Measurements from ENCODE around the gene ZKSCAN1.

The ZKSCAN1 gene

GRCh38 chr7:100044718-100045117 lies 29.3 kb downstream of the ZKSCAN1 start:
- peak; percentile 9 to 14 for DNase-seq
- TF ChIP-seq POLR2A (IDR thresholded peaks at IDR 0.05; ENCODE audit: low read length), result no peak
- no peak for TF ChIP-seq GATA1 (IDR thresholded peaks at IDR 0.05; ENCODE audit: low read depth, low read length)

DNA sequence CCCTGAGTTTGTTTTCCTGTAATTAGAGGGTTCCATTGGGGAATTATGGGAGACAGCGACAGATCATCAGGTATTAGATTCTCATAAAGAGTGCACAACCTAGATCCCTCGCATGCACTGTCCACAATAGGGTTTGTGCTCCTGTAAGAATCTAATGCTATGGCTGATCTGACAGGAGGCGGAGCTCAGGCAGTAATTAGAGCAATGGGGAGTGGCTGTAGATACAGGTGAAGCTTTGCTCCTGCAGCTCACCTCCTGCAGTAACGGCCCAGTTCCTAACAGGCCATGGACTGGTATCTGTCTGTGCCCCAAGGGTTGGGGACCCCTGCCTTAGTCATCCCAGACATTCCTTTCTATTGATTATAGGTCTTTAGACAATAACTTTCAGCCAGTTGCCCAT lies 33.3 kb downstream of the ZKSCAN1 start:
- TF ChIP-seq GATA1 (IDR thresholded peaks at IDR 0.05; ENCODE audit: low read depth, low read length) (no peak), POLR2A (IDR thresholded peaks at IDR 0.05; ENCODE audit: low read length) (no peak)
- DNase-seq, result no peak

- TF ChIP-seq GATA1 (IDR thresholded peaks at IDR 0.05; ENCODE audit: low read depth, low read length) (no peak), POLR2A (IDR thresholded peaks at IDR 0.05; ENCODE audit: low read length) (peak; percentile 85)
- DNase-seq, result peak; percentile 83 to 89
Measured at GRCh38 chr7:100049441-100050291, 34.3 kb downstream of the ZKSCAN1 start, which contains the start of gene ZSCAN21. Gene ZSCAN21 (plus strand): TSS chr7:100049774. CDS start chr7:100057007, 7,233 bp downstream.

GRCh38 chr7:100051611-100052010 lies 36.2 kb downstream of the ZKSCAN1 start:
- TF ChIP-seq POLR2A (IDR thresholded peaks at IDR 0.05; ENCODE audit: low read length) (no peak), GATA1 (IDR thresholded peaks at IDR 0.05; ENCODE audit: low read depth, low read length) (no peak)
- DNase-seq, result no peak

DNA sequence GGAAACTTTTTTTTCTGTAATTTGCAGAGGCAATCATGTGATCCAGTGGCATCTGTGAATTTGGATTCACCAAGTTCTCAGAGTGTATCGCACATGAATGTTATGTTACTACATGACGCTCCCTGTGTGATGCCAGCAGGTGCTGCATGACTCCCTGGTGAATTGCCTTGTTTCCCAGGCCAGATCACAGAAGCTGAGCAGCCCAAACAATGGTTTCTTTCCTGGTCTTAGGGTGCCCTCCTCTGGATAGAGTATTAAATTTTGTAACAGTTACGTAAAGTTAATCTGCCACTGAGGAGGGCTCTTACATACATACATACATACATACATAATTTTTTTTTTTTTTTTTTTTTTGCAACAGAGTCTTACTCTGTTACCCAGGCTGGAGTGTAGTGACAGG lies 37.8 kb downstream of the ZKSCAN1 start:
- TF ChIP-seq GATA1 (IDR thresholded peaks at IDR 0.05; ENCODE audit: low read depth, low read length) (no peak), POLR2A (IDR thresholded peaks at IDR 0.05; ENCODE audit: low read length) (no peak)
- peak; percentile 69 to 72 for DNase-seq

GRCh38 chr7:100057006-100057405 lies 41.6 kb downstream of the ZKSCAN1 start:
- no peak for TF ChIP-seq GATA1 (IDR thresholded peaks at IDR 0.05; ENCODE audit: low read depth, low read length)
- TF ChIP-seq POLR2A (IDR thresholded peaks at IDR 0.05; ENCODE audit: low read length), result no peak
- no peak for DNase-seq

DNA sequence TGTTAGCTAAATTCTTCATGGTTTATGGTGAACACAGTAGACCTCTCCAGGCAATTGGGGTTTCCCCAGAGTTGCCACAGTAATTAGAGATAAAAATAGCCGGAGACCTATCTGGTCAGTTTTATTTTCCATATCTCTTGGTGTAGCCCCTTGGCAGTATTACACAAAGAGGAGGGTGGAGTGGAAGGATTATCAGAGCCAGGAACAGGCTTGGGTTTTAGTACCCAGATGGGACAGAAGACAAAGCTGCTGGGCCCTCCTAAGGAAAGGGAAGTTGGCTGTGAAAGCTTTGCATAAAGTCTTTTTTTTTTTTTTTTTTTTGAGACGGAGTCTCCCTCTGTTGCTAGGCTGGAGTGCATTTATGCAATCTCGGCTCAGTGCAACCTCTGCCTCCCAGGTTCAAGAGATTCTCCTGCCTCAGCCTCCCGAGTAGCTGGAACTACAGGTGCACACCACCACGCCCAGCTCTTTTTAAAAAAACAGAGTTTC lies 43.9 kb downstream of the ZKSCAN1 start:
- no peak for TF ChIP-seq GATA1 (IDR thresholded peaks at IDR 0.05; ENCODE audit: low read depth, low read length)
- TF ChIP-seq POLR2A (IDR thresholded peaks at IDR 0.05; ENCODE audit: low read length), result no peak
- DNase-seq, result peak; percentile 43 to 82

DNA sequence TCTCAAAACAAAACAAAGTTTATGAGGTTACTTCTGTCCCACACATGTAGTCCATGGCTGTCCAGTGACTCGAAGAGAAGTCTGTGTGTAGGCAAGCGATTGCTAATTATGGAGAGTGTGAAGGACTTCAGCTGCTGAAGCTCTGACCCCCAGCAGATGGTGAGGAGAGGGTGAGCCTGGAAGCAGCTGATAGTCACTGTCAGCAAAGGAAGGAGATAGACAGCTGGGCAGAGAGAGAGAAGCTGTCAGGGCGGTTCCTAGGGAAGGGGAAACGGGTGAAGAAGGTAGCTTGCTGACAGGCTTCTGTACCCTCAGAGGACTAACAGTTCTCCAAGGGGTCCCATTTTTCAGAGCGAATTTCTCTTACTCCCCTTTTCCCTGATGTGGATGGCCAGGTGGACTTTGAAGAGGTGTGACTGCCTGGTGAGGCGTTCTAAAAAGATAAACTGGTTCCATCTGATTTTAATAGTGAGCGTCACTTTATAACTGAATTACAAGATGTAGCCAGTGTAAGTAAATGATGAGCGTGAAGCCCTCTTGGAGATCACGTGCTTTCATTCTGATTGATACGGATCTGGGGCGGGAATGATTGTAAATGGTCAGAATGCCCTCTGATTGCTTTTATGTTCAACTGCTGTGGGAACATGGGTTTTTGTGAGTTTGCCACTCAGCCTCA lies 46.3 kb downstream of the ZKSCAN1 start:
- peak; percentile 88 to 96 for DNase-seq
- peak; percentile 55 for TF ChIP-seq POLR2A (IDR thresholded peaks at IDR 0.05; ENCODE audit: low read length)
- no peak for TF ChIP-seq GATA1 (IDR thresholded peaks at IDR 0.05; ENCODE audit: low read depth, low read length)

DNA sequence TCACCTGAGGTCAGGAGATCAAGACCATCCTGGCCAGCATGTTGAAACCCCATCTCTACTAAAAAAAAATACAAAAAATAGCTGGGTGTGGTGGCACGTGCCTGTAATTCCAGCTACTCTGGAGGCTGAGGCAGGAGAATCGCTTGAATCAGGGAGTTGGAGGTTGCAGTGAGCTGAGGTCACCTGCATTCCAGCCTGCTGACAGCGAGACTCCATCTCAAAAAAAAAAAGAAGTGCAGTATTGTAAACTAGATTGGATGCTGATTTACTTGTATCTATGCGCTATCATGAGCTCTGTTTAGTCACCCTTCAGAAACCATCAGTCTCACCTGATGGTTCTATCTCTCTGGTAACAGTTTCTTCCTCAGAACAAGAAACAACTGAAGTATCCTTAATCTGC lies 48.0 kb downstream of the ZKSCAN1 start:
- DNase-seq, result no peak
- no peak for TF ChIP-seq POLR2A (IDR thresholded peaks at IDR 0.05; ENCODE audit: low read length)
- no peak for TF ChIP-seq GATA1 (IDR thresholded peaks at IDR 0.05; ENCODE audit: low read depth, low read length)

- DNase-seq, result no peak
- TF ChIP-seq GATA1 (IDR thresholded peaks at IDR 0.05; ENCODE audit: low read depth, low read length) (no peak), POLR2A (IDR thresholded peaks at IDR 0.05; ENCODE audit: low read length) (no peak)
Measured at GRCh38 chr7:100064162-100064561, 48.8 kb downstream of the ZKSCAN1 start.

- TF ChIP-seq GATA1 (IDR thresholded peaks at IDR 0.05; ENCODE audit: low read depth, low read length) (no peak), POLR2A (IDR thresholded peaks at IDR 0.05; ENCODE audit: low read length) (no peak)
- no peak for DNase-seq
Measured at GRCh38 chr7:100065452-100066186, 50.2 kb downstream of the ZKSCAN1 start.

- no peak for TF ChIP-seq GATA1 (IDR thresholded peaks at IDR 0.05; ENCODE audit: low read depth, low read length)
- no peak for TF ChIP-seq POLR2A (IDR thresholded peaks at IDR 0.05; ENCODE audit: low read length)
- DNase-seq, result no peak
Measured at GRCh38 chr7:100066953-100067352, 51.6 kb downstream of the ZKSCAN1 start.

- TF ChIP-seq GATA1 (IDR thresholded peaks at IDR 0.05; ENCODE audit: low read depth, low read length) (no peak), POLR2A (IDR thresholded peaks at IDR 0.05; ENCODE audit: low read length) (no peak)
- no peak for DNase-seq
Measured at GRCh38 chr7:100069991-100070390, 54.6 kb downstream of the ZKSCAN1 start.

All from erythroblast (primary cell).